Measurements from ENCODE around the gene VPS13D. TPM values are rescaled to one million over a fixed set of nuclear protein-coding genes. Genes with fewer than 3 reads are reported as not detected.

VPS13D gene
- total RNA-seq, 1 experiment from 2014 or later: 29.0 TPM

GRCh38 chr1:12508849-12509248 lies 279.0 kb downstream of the VPS13D start:
- no peaks in the 10 kb centered on the region for H3K9me3 Mint-ChIP-seq

More at GRCh38 chr1:12508849-12509248, 279.0 kb downstream of the VPS13D start:
- Mint-ChIP-seq H3K27ac (peak overlapping the region; percentile 38; the same call in 1 of the 2 replicates), H3K4me1 (peaks cover 45% of the 10 kb centered on the region), H3K4me3 (no peak overlapping the region), H3K36me3 (no peaks in the 10 kb centered on the region; the same call in 1 of the 2 replicates), H3K27me3 (ENCODE audit: low read depth) (no peaks in the 10 kb centered on the region)
- TF ChIP-seq ZBTB43 (CRISPR knock-in tag; IDR thresholded peaks at IDR 0.05): no peak
- TF ChIP-seq ZNF512 (CRISPR knock-in tag; IDR thresholded peaks at IDR 0.05; ENCODE audit: borderline replicate concordance): no peak
- TF ChIP-seq SMAD3 (CRISPR knock-in tag; IDR thresholded peaks at IDR 0.05; ENCODE audit: borderline replicate concordance): no peak
- no peak for TF ChIP-seq ZNF281 (CRISPR knock-in tag; IDR thresholded peaks at IDR 0.05)
- no peak for TF ChIP-seq ZBTB21 (CRISPR knock-in tag; IDR thresholded peaks at IDR 0.05; ENCODE audit: borderline replicate concordance)
- TF ChIP-seq IRF2 (CRISPR knock-in tag; IDR thresholded peaks at IDR 0.05; ENCODE audit: borderline replicate concordance, low read depth): no peak
- TF ChIP-seq MLX (CRISPR knock-in tag; IDR thresholded peaks at IDR 0.05): no peak
- TF ChIP-seq ARID4B (CRISPR knock-in tag; IDR thresholded peaks at IDR 0.05; ENCODE audit: borderline replicate concordance): no peak
- CTCF ChIA-PET: interaction anchor here (0.6 to 1.5 kb wide), 3 partner anchors 46 to 150 kb away, joined by 3 to 4 read pairs (median 3); no protein-coding TSS in a partner anchor
- POLR2A ChIA-PET: no interaction called here
- DNase-seq (ENCODE audit: low spot score) (no peak), ATAC-seq (no peak)

All from WTC11 (cell line).